ENCODE measurements around the gene EFL1.

EFL1 gene

DNA sequence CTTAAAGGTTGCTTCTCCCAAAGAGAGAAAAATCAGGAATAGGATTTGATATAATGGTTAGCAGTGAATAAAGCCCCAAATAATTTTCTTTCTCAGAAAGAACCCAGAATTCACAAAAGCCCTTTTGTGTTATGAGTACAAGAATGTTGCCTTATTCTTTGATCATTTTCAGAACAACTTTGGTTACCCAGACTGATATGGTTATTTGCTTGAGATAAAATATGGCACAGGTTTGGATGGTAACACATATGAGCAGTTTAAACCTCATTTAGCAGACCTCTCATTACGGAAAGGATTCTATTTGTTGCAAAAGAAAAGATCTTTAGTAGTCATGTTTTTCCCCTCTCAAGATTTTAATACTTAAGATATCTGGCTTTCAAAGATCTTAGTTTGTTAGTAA is 111.9 kb downstream of the EFL1 start:
- Mint-ChIP-seq H3K27me3 (ENCODE audit: low read depth) (no peaks in the 10 kb centered on the region), H3K4me3 (no peak overlapping the region), H3K4me1 (peaks cover 7% of the 10 kb centered on the region), H3K27ac (no peak overlapping the region), H3K36me3 (ENCODE audit: low read depth) (peaks cover 31% of the 10 kb centered on the region), H3K9me3 (peaks cover 1% of the 10 kb centered on the region)
- TF ChIP-seq, protein P1, sequence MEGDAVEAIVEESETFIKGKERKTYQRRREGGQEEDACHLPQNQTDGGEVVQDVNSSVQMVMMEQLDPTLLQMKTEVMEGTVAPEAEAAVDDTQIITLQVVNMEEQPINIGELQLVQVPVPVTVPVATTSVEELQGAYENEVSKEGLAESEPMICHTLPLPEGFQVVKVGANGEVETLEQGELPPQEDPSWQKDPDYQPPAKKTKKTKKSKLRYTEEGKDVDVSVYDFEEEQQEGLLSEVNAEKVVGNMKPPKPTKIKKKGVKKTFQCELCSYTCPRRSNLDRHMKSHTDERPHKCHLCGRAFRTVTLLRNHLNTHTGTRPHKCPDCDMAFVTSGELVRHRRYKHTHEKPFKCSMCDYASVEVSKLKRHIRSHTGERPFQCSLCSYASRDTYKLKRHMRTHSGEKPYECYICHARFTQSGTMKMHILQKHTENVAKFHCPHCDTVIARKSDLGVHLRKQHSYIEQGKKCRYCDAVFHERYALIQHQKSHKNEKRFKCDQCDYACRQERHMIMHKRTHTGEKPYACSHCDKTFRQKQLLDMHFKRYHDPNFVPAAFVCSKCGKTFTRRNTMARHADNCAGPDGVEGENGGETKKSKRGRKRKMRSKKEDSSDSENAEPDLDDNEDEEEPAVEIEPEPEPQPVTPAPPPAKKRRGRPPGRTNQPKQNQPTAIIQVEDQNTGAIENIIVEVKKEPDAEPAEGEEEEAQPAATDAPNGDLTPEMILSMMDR (IDR thresholded peaks at IDR 0.05; ENCODE audit: unreplicated experiment in 3 of 3) = no peak

DNA sequence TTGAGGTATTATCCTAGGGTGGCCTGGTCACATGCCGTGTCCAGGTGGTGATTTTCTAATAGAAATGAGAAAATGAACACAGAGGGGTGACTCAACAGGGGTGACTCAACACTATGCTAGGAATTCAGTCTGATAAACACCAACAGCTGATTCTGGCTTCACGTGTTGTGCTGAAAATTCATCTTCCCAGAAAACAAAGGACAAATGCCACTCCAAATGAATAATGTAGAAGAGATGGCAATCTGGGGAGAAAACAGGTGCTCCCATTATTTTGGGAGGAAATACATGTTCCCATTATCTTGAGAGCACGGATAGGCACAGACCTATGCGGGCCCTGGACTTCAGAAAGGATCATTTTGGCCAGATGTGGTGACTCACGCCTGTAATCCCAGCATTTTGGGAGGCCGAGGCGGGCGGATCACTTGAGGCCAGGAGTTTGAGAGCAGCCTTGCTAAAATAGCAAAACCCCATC is 115.5 kb downstream of the EFL1 start:
- H3K4me1 Mint-ChIP-seq = peaks cover 7% of the 10 kb centered on the region
- TF ChIP-seq, protein P1 (IDR thresholded peaks at IDR 0.05; ENCODE audit: unreplicated experiment in 3 of 3) = no peak
- peaks cover 15% of the 10 kb centered on the region for H3K36me3 Mint-ChIP-seq (ENCODE audit: low read depth)
- no peaks in the 10 kb centered on the region for H3K27me3 Mint-ChIP-seq (ENCODE audit: low read depth)
- H3K4me3 Mint-ChIP-seq = no peak overlapping the region
- H3K9me3 Mint-ChIP-seq = no peaks in the 10 kb centered on the region
- no peak overlapping the region for H3K27ac Mint-ChIP-seq

DNA sequence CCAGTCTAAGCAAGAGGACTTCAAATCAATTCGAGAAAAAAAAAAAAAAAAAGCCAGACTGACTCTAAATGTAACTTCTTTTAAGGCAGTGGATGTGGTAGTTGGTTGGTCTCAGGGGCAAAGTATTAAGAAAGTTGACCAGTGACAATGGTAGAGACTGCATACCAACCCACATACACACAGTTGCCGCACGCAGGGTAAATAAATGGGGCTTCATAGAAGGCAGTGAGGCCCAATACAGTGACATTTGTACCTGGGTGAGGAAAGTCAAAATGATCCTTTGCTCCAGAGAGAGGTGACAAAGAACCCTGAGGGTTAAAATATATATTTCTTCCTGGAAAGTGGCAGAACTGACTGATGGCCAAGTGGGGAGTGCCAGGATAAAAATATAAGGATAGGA is 116.0 kb downstream of the EFL1 start:
- Mint-ChIP-seq H3K27me3 (ENCODE audit: low read depth) (no peaks in the 10 kb centered on the region), H3K36me3 (ENCODE audit: low read depth) (peaks cover 10% of the 10 kb centered on the region), H3K27ac (no peak overlapping the region), H3K4me3 (no peak overlapping the region), H3K4me1 (peaks cover 7% of the 10 kb centered on the region), H3K9me3 (no peaks in the 10 kb centered on the region)
- TF ChIP-seq, protein P1 (IDR thresholded peaks at IDR 0.05; ENCODE audit: unreplicated experiment in 3 of 3) = no peak

DNA sequence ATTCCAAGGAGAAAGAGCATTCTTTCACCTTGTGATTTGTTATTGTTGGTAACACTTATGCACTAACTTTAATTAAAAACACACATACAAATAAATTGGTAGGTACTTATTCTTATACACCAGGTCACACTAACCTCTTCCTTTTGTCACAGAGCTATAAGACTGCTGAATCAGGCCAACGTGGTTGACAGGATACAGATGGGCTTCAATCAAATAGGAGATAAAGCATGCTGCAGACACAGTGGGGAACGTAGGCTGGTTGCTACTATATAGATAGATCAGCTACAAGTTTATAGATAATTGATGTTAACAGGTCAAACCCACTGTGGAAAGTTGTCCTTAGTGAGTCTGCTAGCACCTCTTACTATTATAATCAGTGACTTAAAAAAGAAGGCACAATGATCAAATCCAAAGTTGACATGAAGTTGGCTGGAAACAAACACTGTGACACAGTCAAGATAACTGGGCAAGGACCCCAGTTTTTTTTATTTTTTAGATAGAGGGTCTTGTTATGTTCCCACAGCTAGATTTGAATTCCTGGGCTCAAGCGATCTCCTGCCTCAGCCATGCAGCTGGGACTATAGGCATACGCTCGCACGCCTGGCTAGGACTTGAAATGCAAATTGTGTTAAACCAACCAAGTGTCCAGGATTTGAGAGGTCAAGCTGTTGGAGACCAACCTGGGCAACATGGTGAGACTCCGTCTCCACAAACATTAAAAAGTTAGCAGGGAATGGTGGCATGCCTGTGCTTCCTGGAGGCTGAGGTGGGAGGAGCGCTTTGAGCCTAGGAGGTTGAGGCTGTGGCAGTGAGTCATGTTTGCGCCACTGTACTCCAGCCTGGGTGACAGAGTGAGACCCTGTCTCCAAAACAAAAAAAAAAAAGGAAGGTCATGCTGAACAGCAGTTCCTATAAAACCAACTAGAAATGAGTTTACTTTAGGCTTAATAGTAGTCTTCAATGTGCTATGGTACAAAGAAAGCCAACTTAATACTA is 118.8 kb downstream of the EFL1 start:
- Mint-ChIP-seq H3K4me3 (no peak overlapping the region), H3K27me3 (ENCODE audit: low read depth) (no peaks in the 10 kb centered on the region), H3K27ac (no peak overlapping the region), H3K36me3 (ENCODE audit: low read depth) (peaks cover 2% of the 10 kb centered on the region), H3K9me3 (no peaks in the 10 kb centered on the region), H3K4me1 (peaks cover 24% of the 10 kb centered on the region)
- TF ChIP-seq, protein P1 (IDR thresholded peaks at IDR 0.05; ENCODE audit: unreplicated experiment in 3 of 3) = no peak

DNA sequence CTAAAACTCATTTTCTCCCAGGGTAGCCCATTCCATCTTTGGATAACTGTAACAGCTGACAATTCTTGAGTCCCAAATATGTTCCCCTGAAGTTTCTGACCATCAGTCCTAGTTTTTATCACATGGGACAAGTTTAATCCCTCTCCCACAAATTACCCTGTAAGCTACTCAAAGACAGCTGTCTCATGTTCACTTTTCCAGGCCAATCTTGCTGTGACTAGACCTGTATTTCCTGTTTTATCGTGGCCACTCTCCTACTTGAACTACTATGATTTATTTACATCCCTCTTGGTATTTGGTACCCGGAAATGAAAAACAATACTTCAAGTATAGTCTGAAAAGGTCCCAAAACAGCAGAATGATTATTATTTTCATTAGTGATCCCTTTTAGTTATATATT is 121.6 kb downstream of the EFL1 start:
- H3K4me3 Mint-ChIP-seq = no peak overlapping the region
- peaks cover 17% of the 10 kb centered on the region for H3K4me1 Mint-ChIP-seq
- H3K27ac Mint-ChIP-seq = peak overlapping the region; percentile 43 to 74 (median 63)
- H3K9me3 Mint-ChIP-seq = no peaks in the 10 kb centered on the region
- no peaks in the 10 kb centered on the region for H3K27me3 Mint-ChIP-seq (ENCODE audit: low read depth)
- H3K36me3 Mint-ChIP-seq (ENCODE audit: low read depth) = peaks cover 4% of the 10 kb centered on the region
- TF ChIP-seq, protein P1 (IDR thresholded peaks at IDR 0.05; ENCODE audit: unreplicated experiment in 3 of 3) = no peak

Data from nephron (organoid).